ENCODE data around the gene GAB2.

- TF ChIP-seq POLR2A (IDR thresholded peaks at IDR 0.05; ENCODE audit: low read depth) (no peak), EP300 (IDR thresholded peaks at IDR 0.05) (no peak), CTCF (IDR thresholded peaks at IDR 0.05) (no peak), POLR2AphosphoS5 (IDR thresholded peaks at IDR 0.05) (peak; percentile 57 to 62)
These were observed 1.7 kb upstream of the GAB2 start for GRCh38 chr11:78419327-78419726.
